ENCODE measurements around the gene UAP1.

Gene UAP1

DNA sequence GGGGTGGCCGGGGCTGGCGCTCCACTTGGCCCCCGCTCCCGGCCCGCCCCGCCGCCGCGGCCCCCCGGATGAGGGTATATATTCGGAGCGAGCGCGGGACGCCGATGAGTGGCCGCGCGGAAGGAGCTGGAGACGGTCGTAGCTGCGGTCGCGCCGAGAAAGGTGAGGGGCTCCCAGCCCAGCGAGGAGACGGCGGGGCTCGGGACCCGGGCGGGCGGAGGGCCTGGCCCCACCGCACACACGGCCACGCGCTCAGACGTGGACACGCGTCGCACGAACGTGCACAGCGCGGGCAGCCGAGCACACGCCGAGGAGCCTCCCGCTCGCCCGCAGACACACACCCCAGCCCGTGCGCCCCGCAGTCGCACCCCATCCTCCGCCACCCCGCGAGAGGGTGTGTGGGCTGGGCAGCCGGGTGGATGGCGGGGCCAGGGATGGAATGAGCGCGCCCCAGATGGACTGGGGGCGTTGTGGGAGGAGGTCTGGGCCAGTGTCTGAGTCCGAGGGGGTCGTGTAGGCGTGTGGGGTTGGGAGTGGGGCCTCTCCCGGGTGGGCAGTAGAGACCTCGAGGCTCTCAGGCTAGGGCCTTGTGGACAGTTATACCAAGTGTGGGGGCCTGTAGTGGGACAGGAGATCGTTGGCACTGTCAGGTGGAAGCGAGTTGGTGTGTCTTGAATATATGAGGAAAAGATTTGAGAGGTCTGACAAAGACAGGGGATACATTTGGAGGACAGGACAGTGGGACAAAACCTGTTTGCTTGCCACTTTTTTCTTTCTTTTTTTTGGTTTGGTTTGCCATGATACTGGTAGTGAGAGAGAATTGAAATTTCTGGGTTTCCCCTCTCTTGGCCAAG, at the start of gene UAP1:
TSS of gene UAP1 (plus strand) at position 107 of the 854 bp plus-strand sequence. CDS start 4,347 bp downstream, outside the sequence.
- in situ Hi-C loops (cut with MboI; ENCODE audit: low sequenced_read_pairs), result no loop called here

DNA sequence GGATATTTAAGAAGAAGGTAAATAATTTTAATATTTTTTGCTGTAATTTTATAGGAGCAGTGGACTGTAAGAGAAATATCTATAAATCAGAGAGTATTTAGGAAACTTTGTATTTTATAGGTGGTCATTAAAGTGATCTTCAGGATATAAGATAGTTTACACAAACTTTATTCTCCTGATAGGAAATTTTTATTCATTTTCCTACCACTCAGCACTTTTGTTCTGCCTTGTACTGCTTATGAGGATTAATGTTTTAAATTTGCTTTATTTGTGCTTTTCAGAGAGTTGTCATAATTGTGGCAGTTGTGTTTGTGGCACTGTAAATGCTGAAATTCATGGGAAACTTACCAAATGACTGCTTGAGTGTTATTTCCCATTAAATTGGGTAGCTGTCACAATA, 34.2 kb upstream of the UAP1 start:
- in situ Hi-C loops (cut with MboI; ENCODE audit: low sequenced_read_pairs), result no loop called here

DNA sequence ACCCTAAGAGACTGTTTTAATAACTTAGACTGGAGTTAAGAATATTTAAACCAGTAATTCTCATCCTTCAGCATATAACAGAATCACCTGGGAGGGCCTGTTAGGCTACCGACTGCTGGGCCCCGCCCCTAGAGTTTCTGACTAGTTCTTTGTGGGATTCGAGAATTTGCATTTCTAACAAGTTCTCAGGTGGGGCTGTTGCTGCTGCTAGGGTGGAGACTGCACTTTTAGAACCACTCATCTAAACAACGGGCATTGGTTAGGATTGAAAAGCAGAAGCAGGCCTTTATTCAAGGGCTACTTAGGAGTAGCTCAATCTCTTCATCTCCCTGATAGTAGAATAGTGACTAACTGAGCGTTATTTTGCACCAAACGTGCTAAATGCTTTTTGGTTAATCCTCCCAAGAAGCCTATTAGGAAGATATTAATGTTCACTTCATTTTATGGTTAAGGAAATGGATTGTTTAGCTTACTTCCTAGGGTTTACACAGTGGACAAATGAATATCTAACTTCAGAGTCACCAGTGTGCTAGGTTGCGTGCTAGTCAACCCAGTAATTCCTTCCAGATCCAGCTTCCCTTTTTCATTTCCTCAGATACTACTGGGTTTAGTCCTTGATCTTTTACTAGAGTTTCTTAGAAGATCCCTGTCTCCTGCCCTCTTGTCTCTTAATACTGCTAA, 31.1 kb upstream of the UAP1 start:
- in situ Hi-C loops (cut with MboI; ENCODE audit: low sequenced_read_pairs), result no loop called here

DNA sequence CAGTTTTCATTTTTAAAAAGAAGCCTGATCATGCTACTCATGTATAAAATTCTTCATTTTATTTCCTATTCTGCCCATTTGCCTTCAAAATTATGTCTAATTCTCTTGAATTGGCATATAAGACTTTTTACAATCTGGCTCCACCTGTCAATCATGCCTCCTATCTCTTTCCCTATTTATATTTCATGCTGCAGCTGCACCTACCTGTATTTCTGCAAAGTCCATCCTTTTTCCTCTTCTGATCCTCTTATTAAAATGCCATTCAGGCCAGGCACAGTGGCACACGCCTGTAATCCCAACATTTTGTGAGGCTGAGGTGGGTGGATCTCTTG, 30.6 kb upstream of the UAP1 start:
- in situ Hi-C loops (cut with MboI; ENCODE audit: low sequenced_read_pairs), result no loop called here

DNA sequence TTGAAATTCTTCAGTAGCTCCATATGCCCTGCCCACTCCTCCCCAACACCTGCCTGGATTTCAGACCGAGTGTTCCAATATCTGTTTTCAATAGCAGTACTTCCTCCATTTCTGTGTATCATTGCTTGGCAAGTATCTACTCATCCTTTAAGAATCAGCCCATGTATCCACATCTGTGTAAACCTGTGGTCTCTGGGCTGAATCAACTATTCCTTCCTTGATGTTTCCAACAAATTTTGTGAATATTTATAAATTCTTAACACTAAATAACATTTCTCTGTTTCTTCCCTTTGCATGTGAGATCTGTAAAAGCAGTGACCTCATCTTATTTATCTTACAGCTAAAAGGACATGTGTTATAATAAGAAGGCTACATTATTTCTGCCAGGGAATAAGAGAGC, 26.0 kb upstream of the UAP1 start:
- in situ Hi-C loops (cut with MboI; ENCODE audit: low sequenced_read_pairs), result no loop called here

DNA sequence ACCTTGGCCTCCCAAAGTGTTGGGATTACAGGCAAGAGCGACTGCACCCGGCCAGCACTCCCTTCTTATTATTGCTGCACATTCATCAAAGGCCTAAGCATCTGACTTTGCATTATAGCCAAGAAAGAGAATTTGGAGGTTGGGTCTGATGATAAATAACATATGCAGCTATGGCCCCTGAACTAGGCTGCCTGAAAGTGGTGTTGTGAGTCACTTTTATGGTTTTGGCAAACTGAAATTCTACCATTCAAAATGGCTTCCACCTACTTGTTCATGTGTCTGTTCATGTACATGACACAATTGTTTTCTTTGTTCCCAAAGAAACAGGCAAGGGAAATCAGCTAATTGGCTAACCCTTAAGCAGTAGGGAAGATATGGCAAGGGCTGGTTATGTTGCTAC, 25.0 kb upstream of the UAP1 start:
- in situ Hi-C loops (cut with MboI; ENCODE audit: low sequenced_read_pairs), result no loop called here

- in situ Hi-C loops (cut with MboI; ENCODE audit: low sequenced_read_pairs), result no loop called here
Measured at GRCh38 chr1:162537216-162537615, 24.3 kb upstream of the UAP1 start.

- in situ Hi-C loops (cut with MboI; ENCODE audit: low sequenced_read_pairs), result no loop called here
Measured at GRCh38 chr1:162538815-162539431, 22.6 kb upstream of the UAP1 start.

GRCh38 chr1:162541619-162542141, 19.8 kb upstream of the UAP1 start:
- in situ Hi-C loops (cut with MboI; ENCODE audit: low sequenced_read_pairs), result no loop called here

DNA sequence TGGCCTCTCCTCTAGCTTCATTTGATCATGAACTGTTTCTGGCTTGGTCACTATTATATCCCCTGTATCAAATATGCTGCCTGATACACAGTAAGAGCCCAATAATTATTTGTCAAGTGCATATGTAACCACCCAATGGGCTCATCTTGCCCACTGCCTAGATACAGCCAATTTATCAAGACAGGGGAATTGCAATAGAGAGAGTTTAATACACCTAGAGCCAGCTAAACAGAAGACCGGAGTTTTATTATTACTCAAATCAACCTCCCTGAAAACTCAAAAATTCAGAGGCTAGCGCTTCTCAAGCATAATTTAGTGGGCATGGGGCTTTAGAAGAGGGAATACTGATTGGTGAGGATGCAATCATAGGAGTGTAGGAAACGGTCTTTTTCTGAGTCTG, 18.3 kb upstream of the UAP1 start:
- in situ Hi-C loops (cut with MboI; ENCODE audit: low sequenced_read_pairs), result no loop called here

DNA sequence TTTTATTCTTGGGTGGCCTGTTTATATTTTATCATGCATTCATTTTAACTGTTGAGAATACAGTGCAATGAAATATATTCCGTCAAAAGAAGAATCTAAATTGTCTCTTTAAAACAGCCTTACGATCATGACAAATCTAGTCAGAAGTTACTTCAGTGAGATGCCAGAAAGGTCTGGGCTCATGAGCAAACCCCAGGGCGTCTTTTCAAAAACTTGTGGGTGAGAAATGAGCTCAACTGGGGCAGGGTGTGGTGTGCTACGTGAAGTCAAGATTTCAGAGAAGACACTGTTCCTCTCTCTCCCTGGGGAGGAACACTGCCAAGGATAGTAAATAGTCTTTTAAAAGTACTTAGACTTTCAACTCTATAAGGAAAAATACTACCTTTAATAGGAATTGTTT, 13.4 kb upstream of the UAP1 start:
- in situ Hi-C loops (cut with MboI; ENCODE audit: low sequenced_read_pairs), result no loop called here

DNA sequence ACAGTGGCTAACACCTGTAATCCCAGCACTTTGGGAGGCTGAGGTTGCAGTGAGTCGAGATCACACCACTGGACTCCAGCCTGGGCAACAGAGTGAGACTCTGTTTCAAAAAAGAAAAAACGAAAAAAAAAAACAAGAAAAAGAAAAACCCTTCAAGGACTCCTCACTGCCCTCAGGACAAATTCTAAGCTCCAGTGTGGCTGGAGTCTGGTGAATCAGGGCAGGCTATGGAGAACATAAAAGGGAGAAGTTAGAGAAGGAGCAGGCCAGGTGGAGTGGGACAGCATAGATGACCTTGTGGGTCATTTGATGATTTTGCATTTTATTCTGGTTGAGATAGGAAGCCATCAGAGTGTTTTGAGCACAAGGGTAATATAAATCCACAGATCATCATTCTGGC, 12.5 kb upstream of the UAP1 start:
- in situ Hi-C loops (cut with MboI; ENCODE audit: low sequenced_read_pairs), result no loop called here

- in situ Hi-C loops (cut with MboI; ENCODE audit: low sequenced_read_pairs), result no loop called here
Measured at GRCh38 chr1:162550925-162551324, 10.6 kb upstream of the UAP1 start.

GRCh38 chr1:162551969-162552683, 9.4 kb upstream of the UAP1 start:
- in situ Hi-C loops (cut with MboI; ENCODE audit: low sequenced_read_pairs), result no loop called here

DNA sequence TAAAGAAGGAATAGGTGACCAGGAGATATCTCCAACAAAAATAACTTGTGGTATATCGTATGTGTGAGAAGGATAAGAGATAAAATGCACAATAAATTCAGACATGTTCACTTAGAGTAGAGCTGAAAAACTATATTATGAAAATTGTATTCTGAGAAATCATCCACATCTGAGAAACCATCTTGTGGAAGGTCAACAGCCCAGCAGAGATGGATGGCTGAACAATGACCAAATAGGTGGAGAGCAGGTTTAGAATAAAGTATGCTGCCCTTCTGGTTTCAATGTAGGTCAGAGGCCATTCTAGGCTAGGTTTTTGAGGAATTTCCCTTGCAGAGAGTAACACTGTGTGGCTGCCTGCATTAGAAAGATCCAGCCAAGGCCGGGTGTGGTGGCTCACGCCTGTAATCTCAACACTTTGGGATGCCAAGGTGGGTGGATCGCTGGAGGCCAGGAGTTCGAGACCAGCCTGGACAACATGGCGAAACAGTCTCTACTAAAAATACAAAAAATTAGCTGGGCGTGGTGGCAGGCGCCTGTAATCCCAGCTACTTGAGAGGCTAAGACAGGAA, 8.8 kb upstream of the UAP1 start:
- in situ Hi-C loops (cut with MboI; ENCODE audit: low sequenced_read_pairs), result no loop called here

DNA sequence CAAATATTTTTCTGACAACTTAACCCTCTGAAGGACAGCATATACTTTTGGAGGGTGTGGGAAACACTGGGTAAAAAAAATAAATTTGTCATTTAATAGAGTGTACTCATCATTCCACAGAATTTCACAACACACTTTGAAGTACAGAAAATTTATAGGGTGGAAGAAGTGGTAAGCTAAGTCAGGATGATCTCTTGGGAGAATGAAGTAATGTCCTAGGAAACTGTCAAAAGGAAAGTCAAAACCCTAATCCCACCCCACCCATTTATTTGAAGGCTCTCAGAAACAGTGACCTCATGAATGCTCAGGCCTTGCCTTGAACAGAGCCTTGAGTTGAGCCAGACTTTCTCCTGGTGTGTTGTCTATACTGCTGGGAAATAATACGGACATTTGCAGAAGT, 7.3 kb upstream of the UAP1 start:
- in situ Hi-C loops (cut with MboI; ENCODE audit: low sequenced_read_pairs), result no loop called here

GRCh38 chr1:162557536-162557935, 4.0 kb upstream of the UAP1 start:
- in situ Hi-C loops (cut with MboI; ENCODE audit: low sequenced_read_pairs), result no loop called here

GRCh38 chr1:162560303-162561036, 1.1 kb upstream of the UAP1 start:
- in situ Hi-C loops (cut with MboI; ENCODE audit: low sequenced_read_pairs), result no loop called here

GRCh38 chr1:162561037-162561615, 396 bp upstream of the UAP1 start:
- in situ Hi-C loops (cut with MboI; ENCODE audit: low sequenced_read_pairs), result no loop called here

GRCh38 chr1:162562470-162562828, 927 bp downstream of the UAP1 start:
- in situ Hi-C loops (cut with MboI; ENCODE audit: low sequenced_read_pairs), result no loop called here
